HEK293 (cell line): Measurements from ENCODE around the gene UBALD1.

Source experiments
- CTCF ChIA-PET: fragments of 350-600 bp; formaldehyde crosslinking; extraction: SDS; loops from one replicate; lab custom pipeline; 2021; ENCODE audit warnings: antibody characterized with exemption; lab: Yijun Ruan, JAX
- POLR2A ChIA-PET: fragments of 300-600 bp; formaldehyde crosslinking; extraction: SDS; loops from one replicate; lab custom pipeline; 2020; ENCODE audit warnings: antibody characterized with exemption, inconsistent platforms; lab: Yijun Ruan, JAX
- H3K27ac ChIP-seq: fragments of 200-500 bp; sonication (Bioruptor generic); 2 replicates; pipeline ENCODE4 v1.5.1; 2014; ENCODE audit warnings: low read depth, low read length, control low read depth, inconsistent platforms; ENCODE audit errors: extremely low read depth
- H3K36me3 ChIP-seq, 2 experiments: fragments of 200-500 bp in 1 of 2; sonication (Bioruptor generic) in 1 of 2; 1 replicate in 1 of 2; 2 replicates in 1 of 2; pipeline ENCODE4 v1.5.1; 2014 to 2017; ENCODE audit warnings: inconsistent platforms in 2 of 2, low read length in 2 of 2; ENCODE audit not compliant: control insufficient read depth in 2 of 2, insufficient read depth in 1 of 2
- H3K4me1 ChIP-seq: fragments of 200-500 bp; sonication (Bioruptor generic); 2 replicates; pipeline ENCODE4 v1.5.1; 2014; ENCODE audit warnings: mild to moderate bottlenecking, low read length, inconsistent platforms; ENCODE audit not compliant: control insufficient read depth, insufficient read depth
- H3K4me3 ChIP-seq: 2 replicates; pipeline ENCODE4 v1.5.1; 2011; ENCODE audit warnings: low read depth, mild to moderate bottlenecking, control low read depth, low read length, moderate library complexity
- H3K9me3 ChIP-seq: fragments of 200-500 bp; sonication (Bioruptor generic); 2 replicates; pipeline ENCODE4 v1.5.1; 2014; ENCODE audit warnings: low read depth, low read length, inconsistent platforms; ENCODE audit not compliant: control insufficient read depth, insufficient read depth
- GLIS2 ChIP-seq: fragments of 450-650 bp; formaldehyde crosslinking; IDR thresholded peaks from 2 replicates; pipeline ENCODE4 v1.5.1; 2016; ENCODE audit warnings: missing biosample characterization, missing genetic modification characterization
- HOXD13 ChIP-seq: sonication (generic); formaldehyde crosslinking; IDR thresholded peaks from 2 replicates; pipeline ENCODE4 v1.8.0; 2022; ENCODE audit warnings: missing genetic modification reagents, borderline replicate concordance
- KLF1 ChIP-seq: fragments of 450-650 bp; formaldehyde crosslinking; IDR thresholded peaks from 2 replicates; pipeline ENCODE4 v1.5.1; 2016; ENCODE audit warnings: missing biosample characterization, missing genetic modification characterization
- KLF9 ChIP-seq: fragments of 450-650 bp; formaldehyde crosslinking; IDR thresholded peaks from 2 replicates; pipeline ENCODE4 v1.5.1; 2016; ENCODE audit warnings: missing biosample characterization, missing genetic modification characterization, low read depth
- PRDM1 ChIP-seq: fragments of 450-650 bp; formaldehyde crosslinking; IDR thresholded peaks from 2 replicates; pipeline ENCODE4; 2016; ENCODE audit warnings: missing biosample characterization, missing genetic modification characterization
- SP3 ChIP-seq: fragments of 450-650 bp; formaldehyde crosslinking; IDR thresholded peaks from 2 replicates; pipeline ENCODE4 v1.5.1; 2016; ENCODE audit warnings: missing biosample characterization, missing genetic modification characterization
- ZBTB17 ChIP-seq: fragments of 450-650 bp; formaldehyde crosslinking; IDR thresholded peaks from 2 replicates; pipeline ENCODE4 v1.5.1; 2016; ENCODE audit warnings: missing biosample characterization, missing genetic modification characterization
- ZBTB20 ChIP-seq: fragments of 450-650 bp; formaldehyde crosslinking; IDR thresholded peaks from 2 replicates; pipeline ENCODE4 v1.5.1; 2016; ENCODE audit warnings: missing biosample characterization, missing genetic modification characterization
- ZBTB21 ChIP-seq: fragments of 450-650 bp; formaldehyde crosslinking; IDR thresholded peaks from 2 replicates; pipeline ENCODE4 v1.5.1; 2017; ENCODE audit warnings: missing biosample characterization, missing genetic modification characterization
- ZBTB6 ChIP-seq: fragments of 450-650 bp; formaldehyde crosslinking; IDR thresholded peaks from 2 replicates; pipeline ENCODE4 v1.5.1; 2017; ENCODE audit warnings: missing biosample characterization, missing genetic modification characterization
- ZBTB7A ChIP-seq: fragments of 450-650 bp; formaldehyde crosslinking; IDR thresholded peaks from 2 replicates; pipeline ENCODE4 v1.5.1; 2016; ENCODE audit warnings: low read depth, missing biosample characterization, missing genetic modification characterization
- ZFHX2 ChIP-seq: fragments of 450-650 bp; formaldehyde crosslinking; conservative IDR thresholded peaks from 2 replicates; pipeline ENCODE4 v1.5.1; 2016; ENCODE audit warnings: missing biosample characterization, missing genetic modification characterization
- ZFP3 ChIP-seq: fragments of 450-650 bp; formaldehyde crosslinking; IDR thresholded peaks from 2 replicates; pipeline ENCODE4 v1.5.1; 2016; ENCODE audit warnings: low read depth, missing biosample characterization, missing genetic modification characterization
- ZIC2 ChIP-seq: fragments of 450-650 bp; formaldehyde crosslinking; IDR thresholded peaks from 2 replicates; pipeline ENCODE4 v1.5.1; 2016; ENCODE audit warnings: missing biosample characterization, missing genetic modification characterization
- ZNF132 ChIP-seq: fragments of 450-650 bp; formaldehyde crosslinking; IDR thresholded peaks from 2 replicates; pipeline ENCODE4 v1.5.1; 2017; ENCODE audit warnings: missing biosample characterization, missing genetic modification characterization, borderline replicate concordance
- ZNF175 ChIP-seq: fragments of 450-650 bp; formaldehyde crosslinking; IDR thresholded peaks from 2 replicates; pipeline ENCODE4 v1.5.1; 2016; ENCODE audit warnings: missing biosample characterization, missing genetic modification characterization
- ZNF184 ChIP-seq: fragments of 450-650 bp; IDR thresholded peaks from 2 replicates; pipeline ENCODE4 v1.5.1; 2018; ENCODE audit warnings: missing biosample characterization, mild to moderate bottlenecking, missing genetic modification characterization
- ZNF24 ChIP-seq: fragments of 450-650 bp; formaldehyde crosslinking; IDR thresholded peaks from 2 replicates; pipeline ENCODE4 v1.5.1; 2016; ENCODE audit warnings: missing biosample characterization, missing genetic modification characterization
- ZNF335 ChIP-seq: fragments of 450-650 bp; formaldehyde crosslinking; conservative IDR thresholded peaks from 2 replicates; pipeline ENCODE4 v1.5.1; 2016; ENCODE audit warnings: missing biosample characterization, missing genetic modification characterization
- ZNF513 ChIP-seq: fragments of 450-650 bp; IDR thresholded peaks from 2 replicates; pipeline ENCODE4 v1.5.1; 2018; ENCODE audit warnings: missing biosample characterization, missing genetic modification characterization
- ZNF514 ChIP-seq: fragments of 450-650 bp; formaldehyde crosslinking; IDR thresholded peaks from 2 replicates; pipeline ENCODE4 v1.5.1; 2016; ENCODE audit warnings: missing biosample characterization, missing genetic modification characterization
- ZNF544 ChIP-seq: fragments of 450-650 bp; formaldehyde crosslinking; IDR thresholded peaks from 2 replicates; pipeline ENCODE4 v1.5.0; 2017; ENCODE audit warnings: missing biosample characterization, missing genetic modification characterization
- ZNF561 ChIP-seq: fragments of 450-650 bp; IDR thresholded peaks from 2 replicates; pipeline ENCODE4 v1.5.1; 2018; ENCODE audit warnings: missing biosample characterization, missing genetic modification characterization, borderline replicate concordance
- ZNF580 ChIP-seq: fragments of 450-650 bp; formaldehyde crosslinking; IDR thresholded peaks from 2 replicates; pipeline ENCODE4 v1.5.1; 2016; ENCODE audit warnings: missing biosample characterization, missing genetic modification characterization
- ZNF600 ChIP-seq: fragments of 450-650 bp; formaldehyde crosslinking; IDR thresholded peaks from 2 replicates; pipeline ENCODE4 v1.5.1; 2016; ENCODE audit warnings: missing biosample characterization, missing genetic modification characterization
- ZNF660 ChIP-seq: fragments of 450-650 bp; IDR thresholded peaks from 2 replicates; pipeline ENCODE4 v1.5.1; 2018; ENCODE audit warnings: missing biosample characterization, mild to moderate bottlenecking, missing genetic modification characterization
- ZNF670 ChIP-seq: fragments of 450-650 bp; formaldehyde crosslinking; IDR thresholded peaks from 2 replicates; pipeline ENCODE4 v1.5.1; 2016; ENCODE audit warnings: missing biosample characterization, missing genetic modification characterization, low read depth
- ZNF830 ChIP-seq: fragments of 450-650 bp; IDR thresholded peaks from 2 replicates; pipeline ENCODE4 v1.5.0; 2018; ENCODE audit warnings: missing biosample characterization, missing genetic modification characterization, low read depth, mild to moderate bottlenecking, moderate library complexity
- ZSCAN5A ChIP-seq: fragments of 450-650 bp; formaldehyde crosslinking; IDR thresholded peaks from 2 replicates; pipeline ENCODE4 v1.5.1; 2016; ENCODE audit warnings: missing biosample characterization, missing genetic modification characterization
- ZXDB ChIP-seq: fragments of 450-650 bp; formaldehyde crosslinking; IDR thresholded peaks from 2 replicates; pipeline ENCODE4 v1.5.1; 2016; ENCODE audit warnings: missing biosample characterization, missing genetic modification characterization

The UBALD1 gene

GRCh38 chr16:4625560-4626159 lies 11.0 kb upstream of the UBALD1 start:
- ChIA-PET POLR2A (interaction anchor here (1.8 to 3.3 kb wide), 2 partner anchors 10 to 109 kb away, joined by 5 to 31 read pairs; partner anchors contain the start of genes ANKS3, DNAAF8 and UBALD1), CTCF (interaction anchor here (0.6 to 1.0 kb wide), 5 partner anchors 9 to 406 kb away, joined by 3 to 4 read pairs (median 3); no protein-coding TSS in a partner anchor)
- no peaks in the 10 kb centered on the region for H3K4me1 ChIP-seq
- peak overlapping the region; percentile 93 for H3K27ac ChIP-seq
- peaks cover 0 to 12% of the 10 kb centered on the region in 2 experiments; a peak in 2 of 3 replicates for H3K36me3 ChIP-seq
- no peaks in the 10 kb centered on the region for H3K9me3 ChIP-seq
- TF ChIP-seq ZBTB17 (tag by site-specific recombination) (peak; percentile 84), ZNF600 (peak; percentile 83), ZNF514 (tag by site-specific recombination) (no peak), ZNF24 (tag by site-specific recombination) (no peak), ZNF335 (peak; percentile 98), ZNF132 (no peak), ZNF184 (tag by site-specific recombination) (no peak), PRDM1 (tag by site-specific recombination) (no peak), ZNF670 (tag by site-specific recombination) (no peak), ZNF830 (tag by site-specific recombination) (no peak), ZNF580 (tag by site-specific recombination) (no peak), ZNF660 (no peak), ZBTB20 (tag by site-specific recombination) (peak; percentile 56)
- H3K4me3 ChIP-seq = peak overlapping the region; percentile 97

- ChIA-PET CTCF (interaction anchor here (0.6 to 2.2 kb wide), 23 partner anchors 8 to 407 kb away, joined by 3 to 11 read pairs (median 4); no protein-coding TSS in a partner anchor), POLR2A (interaction anchor here (1.1 to 3.3 kb wide), 3 partner anchors 10 to 110 kb away, joined by 3 to 31 read pairs (median 5); partner anchors contain the start of genes ANKS3, DNAAF8 and UBALD1)
- H3K4me3 ChIP-seq = peak overlapping the region; percentile 97
- H3K27ac ChIP-seq = peak overlapping the region; percentile 93
- H3K4me1 ChIP-seq = no peaks in the 10 kb centered on the region
- H3K9me3 ChIP-seq = no peaks in the 10 kb centered on the region
- H3K36me3 ChIP-seq = peaks cover 0 to 12% of the 10 kb centered on the region in 2 experiments; a peak in 2 of 3 replicates
- TF ChIP-seq ZNF513 (tag by site-specific recombination) (peak; percentile 14; the same call in 1 of the 2 replicates), ZNF544 (tag by site-specific recombination) (no peak), ZNF175 (tag by site-specific recombination) (no peak), ZFHX2 (peak; percentile 20; the same call in 1 of the 2 replicates), KLF1 (tag by site-specific recombination) (0 out of 2 replicates have a peak, but pooled peaks have one; percentile 24), ZBTB7A (tag by site-specific recombination) (no peak), ZIC2 (peak; percentile 90), ZXDB (tag by site-specific recombination) (peak; percentile 69; the same call in 1 of the 2 replicates), GLIS2 (tag by site-specific recombination) (peak; percentile 47; the same call in 1 of the 2 replicates), SP3 (tag by site-specific recombination) (0 out of 2 replicates have a peak, but pooled peaks have one; percentile 22), ZBTB21 (tag by site-specific recombination) (no peak), ZNF561 (tag by site-specific recombination) (peak; percentile 65; the same call in 1 of the 2 replicates), HOXD13 (0 out of 2 replicates have a peak, but pooled peaks have one; percentile 24), ZSCAN5A (tag by site-specific recombination) (no peak), ZFP3 (tag by site-specific recombination) (no peak), KLF9 (tag by site-specific recombination) (peak; percentile 23; the same call in 1 of the 2 replicates), PRDM1 (tag by site-specific recombination) (peak; percentile 70; the same call in 1 of the 2 replicates), ZBTB6 (0 out of 2 replicates have a peak, but pooled peaks have one; percentile 11)
Observed at GRCh38 chr16:4624827-4625559, 10.3 kb upstream of the UBALD1 start.
